Astrocyte (in vitro differentiated cells and primary cell): ENCODE measurements around the gene FBXL7. TPM values are rescaled to one million over a fixed set of nuclear protein-coding genes. Genes with fewer than 3 reads are reported as not detected.

Source experiments
- DNase-seq: peaks from one replicate; pipeline ENCODE4 v3.0.0-alpha.2; 2010; ENCODE audit warnings: low read depth
- FAIRE-seq: peaks from 2 replicates; lab custom pipeline; 2011; peaks lifted over from hg19 to GRCh38; lab: Jason Lieb, UNC
- H2AFZ ChIP-seq: 2 replicates; pipeline ENCODE4 v1.6.0; 2012; ENCODE audit warnings: low read depth, low read length, inconsistent platforms
- H3K27ac ChIP-seq: 2 replicates; pipeline ENCODE4 v1.5.1; 2011; ENCODE audit warnings: low read depth, low read length, inconsistent platforms
- H3K27me3 ChIP-seq: 2 replicates; pipeline ENCODE4 v1.6.0; 2011; ENCODE audit warnings: low read length, inconsistent platforms; ENCODE audit not compliant: insufficient read depth
- H3K36me3 ChIP-seq: 2 replicates; pipeline ENCODE4 v1.5.1; 2011; ENCODE audit warnings: low read length, inconsistent platforms; ENCODE audit not compliant: insufficient read depth
- H3K4me1 ChIP-seq: 2 replicates; pipeline ENCODE4 v1.5.1; 2011; ENCODE audit warnings: low read length, inconsistent platforms; ENCODE audit not compliant: insufficient read depth
- H3K4me2 ChIP-seq: 2 replicates; pipeline ENCODE4 v1.6.0; 2012; ENCODE audit warnings: low read length, inconsistent platforms
- H3K4me3 ChIP-seq: 2 replicates; pipeline ENCODE4 v1.5.1; 2011; ENCODE audit warnings: low read depth, mild to moderate bottlenecking, low read length, inconsistent platforms; ENCODE audit not compliant: insufficient read depth
- H3K79me2 ChIP-seq: 2 replicates; pipeline ENCODE4 v1.6.0; 2012; ENCODE audit warnings: mild to moderate bottlenecking, low read length, inconsistent platforms; ENCODE audit not compliant: insufficient read depth
- H3K9ac ChIP-seq: 2 replicates; pipeline ENCODE4 v1.6.0; 2012; ENCODE audit warnings: mild to moderate bottlenecking, low read length, inconsistent platforms
- H3K9me3 ChIP-seq: 2 replicates; pipeline ENCODE4 v1.5.1; 2012; ENCODE audit warnings: low read depth, mild to moderate bottlenecking, low read length, inconsistent platforms; ENCODE audit not compliant: insufficient read depth
- H4K20me1 ChIP-seq: 2 replicates; pipeline ENCODE4 v1.6.0; 2012; ENCODE audit warnings: low read length, inconsistent platforms; ENCODE audit not compliant: insufficient read depth
- H3K27ac Mint-ChIP-seq: one replicate; pipeline ENCODE4 v1.8.0; 2021; ENCODE audit warnings: mild to moderate bottlenecking, mixed read lengths; ENCODE audit not compliant: unreplicated experiment
- H3K27me3 Mint-ChIP-seq: one replicate; pipeline ENCODE4 v1.8.0; 2021; ENCODE audit warnings: low read depth, mixed read lengths; ENCODE audit not compliant: unreplicated experiment
- H3K36me3 Mint-ChIP-seq: one replicate; pipeline ENCODE4 v1.8.0; 2021; ENCODE audit warnings: low read depth, mixed read lengths; ENCODE audit not compliant: unreplicated experiment
- H3K4me1 Mint-ChIP-seq: one replicate; pipeline ENCODE4 v1.8.0; 2021; ENCODE audit warnings: low read depth, mixed read lengths; ENCODE audit not compliant: unreplicated experiment
- H3K4me3 Mint-ChIP-seq: one replicate; pipeline ENCODE4 v1.8.0; 2021; ENCODE audit warnings: mild to moderate bottlenecking, moderate library complexity, mixed read lengths; ENCODE audit not compliant: unreplicated experiment
- H3K9me3 Mint-ChIP-seq: one replicate; pipeline ENCODE4 v1.8.0; 2021; ENCODE audit warnings: mild to moderate bottlenecking, mixed read lengths; ENCODE audit not compliant: unreplicated experiment
- CTCF ChIP-seq: IDR thresholded peaks from 2 replicates; pipeline ENCODE4 v1.5.1; 2011; ENCODE audit warnings: low read depth, mild to moderate bottlenecking, inconsistent platforms, low read length, moderate library complexity; ENCODE audit not compliant: insufficient read depth
- EZH2 ChIP-seq: IDR thresholded peaks from 2 replicates; pipeline ENCODE4 v1.6.1; 2012; ENCODE audit warnings: mild to moderate bottlenecking, low read length, inconsistent platforms; ENCODE audit not compliant: insufficient read depth
- total RNA-seq: library from RNA; stranded (reverse); gene quantifications from 2 replicates; pipeline ENCODE4 v1.2.1, GENCODE V29; 2021

The FBXL7 gene
- total RNA-seq, 1 donor from 2014 or later = 21.0 TPM

DNA sequence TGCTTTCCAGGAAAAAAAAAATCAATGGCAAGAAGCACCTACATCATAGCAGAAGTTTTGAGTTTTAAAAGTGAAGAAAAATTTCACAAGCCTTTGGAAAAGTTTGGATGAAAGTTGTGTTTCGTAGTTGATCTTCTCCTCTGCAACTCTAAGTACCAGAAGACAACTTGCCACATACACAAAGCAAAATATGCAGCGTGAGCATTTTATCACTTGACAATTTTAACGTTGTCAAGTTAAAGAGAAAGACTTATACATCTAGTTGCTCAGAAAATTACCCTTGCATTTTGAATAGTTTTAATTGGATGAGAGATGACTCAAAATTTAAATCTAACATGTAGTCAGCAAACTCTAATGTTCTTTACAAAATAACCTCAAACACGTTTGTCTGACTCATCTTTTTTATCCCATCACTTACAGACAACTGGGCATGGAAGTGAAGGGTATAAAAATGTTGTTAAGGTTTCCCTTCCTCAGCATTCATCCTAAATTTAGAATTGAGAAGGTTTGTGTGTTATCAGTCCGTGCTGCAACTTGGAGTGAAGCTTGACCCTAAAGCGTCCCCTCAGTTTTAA lies 466.2 kb downstream of the FBXL7 start:
- no peak overlapping the region for H3K9ac ChIP-seq
- H3K4me2 ChIP-seq = no peak overlapping the region
- no peaks in the 10 kb centered on the region for H3K9me3 ChIP-seq
- H3K36me3 ChIP-seq = no peaks in the 10 kb centered on the region
- no peaks in the 10 kb centered on the region for H3K79me2 ChIP-seq
- FAIRE-seq = no peak
- no peaks in the 10 kb centered on the region for H4K20me1 ChIP-seq
- no peak overlapping the region for H3K4me3 ChIP-seq
- no peaks in the 10 kb centered on the region for H3K4me1 ChIP-seq
- H3K36me3 Mint-ChIP-seq = no peaks in the 10 kb centered on the region
- no peak overlapping the region for H3K27ac Mint-ChIP-seq
- no peak overlapping the region for H2AFZ ChIP-seq
- no peak overlapping the region for H3K27ac ChIP-seq
- H3K27me3 ChIP-seq = no peaks in the 10 kb centered on the region
- no peak overlapping the region for H3K4me3 Mint-ChIP-seq
- H3K27me3 Mint-ChIP-seq = no peaks in the 10 kb centered on the region
- DNase-seq = peak; percentile 11
- TF ChIP-seq CTCF = no peak
- no peak for TF ChIP-seq EZH2
- H3K4me1 Mint-ChIP-seq = no peaks in the 10 kb centered on the region
- H3K9me3 Mint-ChIP-seq = no peaks in the 10 kb centered on the region

DNA sequence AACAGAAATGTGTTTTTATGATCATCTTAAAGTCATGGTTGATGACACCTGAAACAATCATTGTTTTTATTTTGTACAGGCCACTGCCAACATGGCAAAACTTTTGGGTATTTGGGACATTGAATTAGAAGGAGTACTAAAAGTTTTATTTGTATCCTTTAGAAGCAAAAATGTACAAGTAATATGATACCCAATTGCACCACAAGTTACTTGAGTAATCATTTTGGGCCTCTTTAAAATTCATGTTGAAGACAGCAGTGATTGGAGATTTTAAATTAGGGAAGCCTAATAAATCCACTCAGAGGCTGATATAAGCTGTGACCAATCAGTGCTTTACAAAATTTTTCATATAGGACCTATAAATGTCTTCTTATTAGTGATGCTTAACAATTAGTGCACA lies 466.7 kb downstream of the FBXL7 start:
- H3K27ac Mint-ChIP-seq = no peak overlapping the region
- no peaks in the 10 kb centered on the region for H3K4me1 Mint-ChIP-seq
- H3K9me3 Mint-ChIP-seq = no peaks in the 10 kb centered on the region
- H3K4me3 Mint-ChIP-seq = no peak overlapping the region
- H3K36me3 Mint-ChIP-seq = no peaks in the 10 kb centered on the region
- H3K4me1 ChIP-seq = no peaks in the 10 kb centered on the region
- no peaks in the 10 kb centered on the region for H3K27me3 Mint-ChIP-seq
- H3K27me3 ChIP-seq = no peaks in the 10 kb centered on the region
- TF ChIP-seq CTCF (no peak), EZH2 (no peak)
- no peak for FAIRE-seq
- no peaks in the 10 kb centered on the region for H4K20me1 ChIP-seq
- no peak overlapping the region for H3K4me2 ChIP-seq
- H3K27ac ChIP-seq = no peak overlapping the region
- no peak overlapping the region for H2AFZ ChIP-seq
- no peak for DNase-seq
- H3K79me2 ChIP-seq = no peaks in the 10 kb centered on the region
- no peak overlapping the region for H3K9ac ChIP-seq
- no peak overlapping the region for H3K4me3 ChIP-seq
- H3K9me3 ChIP-seq = no peaks in the 10 kb centered on the region
- no peaks in the 10 kb centered on the region for H3K36me3 ChIP-seq

GRCh38 chr5:15968993-15969392 lies 469.0 kb downstream of the FBXL7 start:
- Mint-ChIP-seq H3K4me3 (no peak overlapping the region), H3K36me3 (no peaks in the 10 kb centered on the region), H3K4me1 (no peaks in the 10 kb centered on the region), H3K27me3 (no peaks in the 10 kb centered on the region), H3K9me3 (peaks cover 3% of the 10 kb centered on the region), H3K27ac (no peak overlapping the region)
- H3K4me2 ChIP-seq = no peak overlapping the region
- no peaks in the 10 kb centered on the region for H3K79me2 ChIP-seq
- no peak overlapping the region for H2AFZ ChIP-seq
- TF ChIP-seq CTCF (no peak), EZH2 (no peak)
- no peaks in the 10 kb centered on the region for H3K9me3 ChIP-seq
- H4K20me1 ChIP-seq = no peaks in the 10 kb centered on the region
- DNase-seq (no peak), FAIRE-seq (no peak)
- H3K9ac ChIP-seq = no peak overlapping the region
- no peak overlapping the region for H3K27ac ChIP-seq
- H3K27me3 ChIP-seq = no peaks in the 10 kb centered on the region
- H3K4me1 ChIP-seq = no peaks in the 10 kb centered on the region
- no peaks in the 10 kb centered on the region for H3K36me3 ChIP-seq
- H3K4me3 ChIP-seq = no peak overlapping the region
